Heart left ventricle (tissue), 13 donors: ENCODE results near the gene NRP1.

Experiments used
- CTCF ChIP-seq, 12 donors: fragments of 200-600 bp; sonication (generic) in 4 of 12; IDR thresholded peaks; one replicate each; pipeline versions ENCODE4 v1.5.0 to v1.8.0; 2018 to 2022; ENCODE audit warnings: antibody characterized with exemption in 12 of 12, mild to moderate bottlenecking in 5 of 12
- POLR2A ChIP-seq, 2 donors: fragments of 450-650 bp; IDR thresholded peaks; one replicate each; pipeline ENCODE4 v1.6.1; 2017; ENCODE audit warnings: antibody characterized with exemption in 2 of 2, mild to moderate bottlenecking in 2 of 2, moderate library complexity in 2 of 2
- donor health status: ischemic (EF 13 %, LVEDD 7.1; RV severe dilation, severe dysfunction).
- donor health status: DM: no; HTN: yes; CAD: no.
- donor health status: DM: no; HTN: no; CAD: no.
- donor health status: ischemic (EF 25% LVEDD 6.9; RV normal size, moderate dysfunction).
- donor health status: ischemic (EF 25% LVEDD 5.7; RV mildly dilated, moderate dysfunction).
- donor health status: ischemic (EF 35%, LVEDD 5.7; RV mildly dilated, moderate dysfunction).
- donor health status: nonischemic (EF 11% LVEDD 7.7; RV severe dilation, severe dysfunction).
- donor health status: DM: yes; HTN: yes; CAD: no.
- donor health status: PGD.
- donor health status: ischemic (EF 29% LVEDD 5.4; RV normal size, mild dysfunction).
- donor health status: nonischemic (EF 23%, LVEDD 6.1; RV moderate dilation, normal function).

GRCh38 chr10:33352615-33353014 is 18.1 kb upstream of the NRP1 start:
- TF ChIP-seq POLR2A (IDR thresholded peaks at IDR 0.05) (no peak), CTCF (IDR thresholded peaks at IDR 0.05) (no peak)
